T-helper 1 cell treated with Interleukin-12 subunit alpha and Interleukin-12 subunit beta and Interleukin-4 antibody, amounts not matched to agents 30 ng/mL and 1 ng/mL, for 36 hours (primary cell): ENCODE results near the gene RBFOX2. TPM values are rescaled to one million over a fixed set of nuclear protein-coding genes. Genes with fewer than 3 reads are reported as not detected.

ENCODE experiments used
- intact Hi-C: fragments of 100-400 bp; cut with micrococcal nuclease; formaldehyde crosslinking; loops from one replicate; pipeline ENCODE4 v1.15.1; 2024
- total RNA-seq: library from RNA; stranded (reverse); gene quantifications from 2 replicates; pipeline ENCODE4 v1.2.3, GENCODE V29; 2022

Gene RBFOX2
- total RNA-seq, 1 donor from 2014 or later, result 0.83 TPM

- intact Hi-C loops, result no loop called here
Observed at GRCh38 chr22:35882211-35883030, 146.2 kb downstream of the RBFOX2 start.

- intact Hi-C loops, result no loop called here
Observed at GRCh38 chr22:35879351-35879750, 149.3 kb downstream of the RBFOX2 start.

- intact Hi-C loops, result no loop called here
Observed at GRCh38 chr22:35873426-35873825, 155.2 kb downstream of the RBFOX2 start.

- intact Hi-C loops, result no loop called here
Observed at GRCh38 chr22:35872451-35872850, 156.2 kb downstream of the RBFOX2 start.

- intact Hi-C loops, result no loop called here
Observed at GRCh38 chr22:35870517-35871293, 157.9 kb downstream of the RBFOX2 start.

- intact Hi-C loops, result no loop called here
Observed at GRCh38 chr22:35868938-35869337, 159.7 kb downstream of the RBFOX2 start.

- intact Hi-C loops, result no loop called here
Observed at GRCh38 chr22:35866651-35867050, 162.0 kb downstream of the RBFOX2 start.

GRCh38 chr22:35864545-35865165 is 164.0 kb downstream of the RBFOX2 start:
- intact Hi-C loops, result no loop called here

- intact Hi-C loops, result no loop called here
Observed at GRCh38 chr22:35863432-35863831, 165.2 kb downstream of the RBFOX2 start.

- intact Hi-C loops, result no loop called here
Observed at GRCh38 chr22:35862697-35863096, 165.9 kb downstream of the RBFOX2 start.

- intact Hi-C loops, result no loop called here
Observed at GRCh38 chr22:35861451-35861850, 167.2 kb downstream of the RBFOX2 start.

GRCh38 chr22:35860837-35861236 is 167.8 kb downstream of the RBFOX2 start:
- intact Hi-C loops, result no loop called here

- intact Hi-C loops, result no loop called here
Observed at GRCh38 chr22:35860087-35860733, 168.4 kb downstream of the RBFOX2 start.

- intact Hi-C loops, result no loop called here
Observed at GRCh38 chr22:35854334-35854733, 174.3 kb downstream of the RBFOX2 start.

GRCh38 chr22:35852076-35852475 is 176.5 kb downstream of the RBFOX2 start:
- intact Hi-C loops, result no loop called here

- intact Hi-C loops, result no loop called here
Observed at GRCh38 chr22:35850831-35851230, 177.8 kb downstream of the RBFOX2 start.

- intact Hi-C loops, result no loop called here
Observed at GRCh38 chr22:35846804-35847203, 181.8 kb downstream of the RBFOX2 start.

- intact Hi-C loops, result loop anchor here (5.0 kb wide), 1 partner anchor 218 kb away; no protein-coding TSS in a partner anchor
Observed at GRCh38 chr22:35844886-35845285, 183.7 kb downstream of the RBFOX2 start.

- intact Hi-C loops, result loop anchor here (5.0 kb wide), 1 partner anchor 216 kb away; no protein-coding TSS in a partner anchor
Observed at GRCh38 chr22:35842954-35843353, 185.7 kb downstream of the RBFOX2 start.

- intact Hi-C loops, result loop anchor here (5.0 kb wide), 1 partner anchor 215 kb away; no protein-coding TSS in a partner anchor
Observed at GRCh38 chr22:35842519-35842913, 186.1 kb downstream of the RBFOX2 start.

- intact Hi-C loops, result loop anchor here (5.0 kb wide), 1 partner anchor 215 kb away; no protein-coding TSS in a partner anchor
Observed at GRCh38 chr22:35841907-35842518, 186.6 kb downstream of the RBFOX2 start.
